SKM-1 (cell line): ENCODE measurements around the gene CHCHD10.

Experiments
- DNase-seq: peaks from one replicate; lab custom pipeline; 2025; ENCODE audit not compliant: unreplicated experiment; lab: John Stamatoyannopoulos, UW

Gene CHCHD10

GRCh38 chr22:23787910-23788309, 20.1 kb upstream of the CHCHD10 start:
- no peak for DNase-seq

- no peak for DNase-seq
These were observed 19.8 kb upstream of the CHCHD10 start for GRCh38 chr22:23787600-23787896.

DNA sequence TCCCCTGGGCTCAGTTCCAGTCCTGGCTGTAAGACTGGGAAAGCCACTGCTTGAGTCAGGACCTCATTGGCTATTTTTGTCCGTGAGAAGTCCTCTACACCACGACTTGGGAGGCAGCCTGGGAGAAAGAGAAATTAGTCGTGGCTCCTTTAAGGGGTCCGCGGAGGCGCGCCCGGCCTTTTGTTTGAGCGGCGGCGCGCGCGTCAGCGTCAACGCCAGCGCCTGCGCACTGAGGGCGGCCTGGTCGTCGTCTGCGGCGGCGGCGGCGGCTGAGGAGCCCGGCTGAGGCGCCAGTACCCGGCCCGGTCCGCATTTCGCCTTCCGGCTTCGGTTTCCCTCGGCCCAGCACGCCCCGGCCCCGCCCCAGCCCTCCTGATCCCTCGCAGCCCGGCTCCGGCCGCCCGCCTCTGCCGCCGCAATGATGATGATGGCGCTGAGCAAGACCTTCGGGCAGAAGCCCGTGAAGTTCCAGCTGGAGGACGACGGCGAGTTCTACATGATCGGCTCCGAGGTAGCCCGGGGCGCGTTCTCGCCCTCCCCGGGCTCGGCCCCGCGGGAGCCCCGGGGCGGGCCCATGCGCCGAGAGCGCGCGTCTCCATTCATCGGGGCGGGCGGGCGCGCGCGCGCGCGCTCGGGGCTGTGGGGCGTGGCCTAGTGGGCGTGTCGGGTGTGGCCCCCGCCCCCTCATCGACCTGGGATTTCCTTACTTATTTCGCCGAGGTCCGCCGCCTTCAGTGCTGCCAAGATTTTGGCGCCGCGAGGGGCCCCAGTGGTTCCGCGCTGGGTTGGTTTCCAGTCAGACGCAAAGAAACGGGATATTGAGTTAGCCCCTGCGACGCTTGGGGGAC, 19.2 kb upstream of the CHCHD10 start, which contains the start of gene SMARCB1:
TSS of gene SMARCB1 (plus strand) at position 215 of the 848 bp plus-strand sequence. CDS start at position 419, 204 bp downstream.
- peak; percentile 85 for DNase-seq

DNA sequence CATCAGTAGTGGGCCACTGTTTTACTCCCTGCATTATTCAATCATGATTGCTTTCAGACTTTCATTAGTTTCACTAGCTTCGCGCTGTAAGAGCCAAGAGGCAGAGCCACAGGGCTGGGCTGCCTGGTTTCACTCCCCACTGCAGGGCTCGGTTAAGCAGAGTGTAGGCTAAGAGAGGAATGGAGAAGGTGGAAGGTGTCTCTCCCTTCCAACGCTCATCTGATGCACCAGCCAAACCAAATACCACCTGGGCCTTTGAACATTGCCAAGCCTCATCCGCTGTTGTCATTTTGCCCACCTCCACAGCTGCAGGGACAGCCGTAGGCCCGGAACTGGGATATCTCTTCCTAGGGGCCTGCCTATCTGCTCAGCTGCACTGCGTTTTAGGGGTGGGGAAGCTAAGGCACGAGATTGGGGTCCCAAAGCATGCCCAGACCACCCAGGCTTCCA, 18.5 kb upstream of the CHCHD10 start:
- DNase-seq, result no peak

- no peak for DNase-seq
These were observed 16.5 kb upstream of the CHCHD10 start for GRCh38 chr22:23784215-23784732.

- no peak for DNase-seq
These were observed 15.7 kb upstream of the CHCHD10 start for GRCh38 chr22:23783265-23784150.

DNA sequence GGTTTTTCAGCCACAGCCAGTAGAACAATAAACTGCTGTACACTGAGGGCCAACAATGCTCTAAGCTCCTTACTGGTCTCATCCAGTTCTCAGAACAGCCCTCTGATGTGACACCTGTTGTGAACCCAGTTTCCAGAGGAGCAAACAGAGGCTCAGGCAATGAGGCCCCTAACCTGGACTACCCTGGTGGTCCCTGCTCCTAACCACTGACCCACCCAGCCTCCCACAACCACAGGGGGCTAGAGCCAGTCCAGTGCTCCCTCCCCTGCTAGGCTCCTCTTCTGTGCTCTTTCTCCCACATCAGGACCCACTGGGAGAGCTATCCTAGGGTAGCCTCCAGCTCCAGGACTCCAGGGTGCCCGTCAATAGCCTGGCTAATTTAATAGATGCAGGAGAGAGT, 14.9 kb upstream of the CHCHD10 start:
- no peak for DNase-seq

DNA sequence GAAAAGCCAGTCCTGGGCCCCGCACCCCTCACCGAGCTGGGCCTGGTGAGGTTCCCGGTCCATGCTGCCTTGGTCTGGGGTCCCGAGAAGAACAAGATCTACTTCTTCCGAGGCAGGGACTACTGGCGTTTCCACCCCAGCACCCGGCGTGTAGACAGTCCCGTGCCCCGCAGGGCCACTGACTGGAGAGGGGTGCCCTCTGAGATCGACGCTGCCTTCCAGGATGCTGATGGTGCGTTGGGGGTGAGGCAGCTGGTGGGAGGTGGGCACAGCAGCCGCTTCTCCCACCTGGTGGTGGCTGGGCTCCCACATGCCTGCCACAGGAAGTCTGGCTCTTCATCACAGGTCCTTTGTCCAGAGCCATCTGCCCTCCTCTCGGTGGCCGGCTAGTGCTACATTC, 14.5 kb upstream of the CHCHD10 start:
- no peak for DNase-seq

DNA sequence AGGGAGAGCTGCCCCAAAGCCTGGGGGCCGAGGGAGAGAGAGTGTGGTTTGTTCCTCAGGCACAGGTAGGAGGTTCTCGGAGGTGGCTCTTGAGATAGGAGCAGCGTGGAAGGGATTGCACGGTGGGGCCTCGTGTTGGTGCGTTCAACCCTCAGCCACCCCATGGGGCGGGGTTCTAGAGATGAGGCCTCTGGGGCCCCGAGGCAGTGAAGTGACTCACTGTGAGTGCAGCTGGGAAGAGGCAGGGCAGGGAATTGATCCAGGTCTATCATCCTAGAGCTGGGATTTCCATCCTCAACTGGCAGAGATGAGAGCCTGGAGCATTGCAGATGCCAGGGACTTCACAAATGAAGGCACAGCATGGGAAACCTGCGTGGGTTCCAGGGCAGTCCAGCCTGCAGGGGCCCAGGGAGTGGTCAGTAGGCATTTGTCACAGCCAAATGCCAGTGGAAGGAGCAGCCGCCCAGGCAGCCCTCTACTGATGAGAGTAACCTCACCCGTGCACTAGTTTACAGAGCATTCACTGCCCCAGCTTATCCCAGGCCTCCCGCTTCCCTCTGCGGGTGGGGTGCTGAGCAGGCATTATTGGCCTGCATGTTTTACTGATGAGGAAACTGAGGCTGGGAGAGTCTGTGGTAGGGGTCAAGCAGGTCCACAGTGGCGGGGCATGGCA, 13.9 kb upstream of the CHCHD10 start:
- DNase-seq, result no peak

- no peak for DNase-seq
These were observed 13.3 kb upstream of the CHCHD10 start for GRCh38 chr22:23781065-23781464.

- no peak for DNase-seq
These were observed 12.5 kb upstream of the CHCHD10 start for GRCh38 chr22:23780146-23780748.

GRCh38 chr22:23779731-23780130, 12.0 kb upstream of the CHCHD10 start:
- DNase-seq, result no peak

GRCh38 chr22:23779083-23779482, 11.3 kb upstream of the CHCHD10 start:
- no peak for DNase-seq

GRCh38 chr22:23778577-23778900, 10.8 kb upstream of the CHCHD10 start:
- DNase-seq, result no peak

- no peak for DNase-seq
These were observed 10.2 kb upstream of the CHCHD10 start for GRCh38 chr22:23777776-23778576.

DNA sequence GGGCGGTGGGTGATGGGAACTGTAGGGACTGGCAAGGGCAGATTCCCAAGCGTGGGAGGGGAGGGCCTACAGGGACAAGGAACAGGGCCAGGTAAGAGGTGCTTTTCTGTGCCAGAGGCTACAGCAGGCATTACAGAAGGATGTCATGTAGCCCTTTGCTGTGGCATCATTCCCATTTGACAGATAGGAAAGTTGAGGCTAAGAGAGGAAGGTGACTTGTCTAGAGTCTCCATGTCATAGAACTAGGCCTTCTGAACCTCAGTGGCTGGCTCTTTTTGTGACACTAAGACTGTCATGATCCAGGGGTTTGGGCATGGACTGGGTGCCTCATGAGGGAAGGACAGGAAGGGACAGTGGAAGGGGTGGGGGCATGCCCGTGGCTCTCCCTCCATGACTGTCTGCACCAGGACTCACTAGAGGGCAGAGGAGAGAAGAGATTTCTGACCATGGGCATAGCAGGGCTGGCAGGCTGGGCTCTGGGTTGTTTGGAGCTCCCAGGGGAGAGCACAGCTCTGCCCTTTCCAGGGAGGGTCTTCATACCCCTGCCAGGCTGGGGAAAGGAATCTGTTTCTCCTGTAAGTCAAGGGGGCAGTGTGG, 8.1 kb upstream of the CHCHD10 start:
- DNase-seq, result no peak

GRCh38 chr22:23774922-23775436, 7.2 kb upstream of the CHCHD10 start:
- no peak for DNase-seq

DNA sequence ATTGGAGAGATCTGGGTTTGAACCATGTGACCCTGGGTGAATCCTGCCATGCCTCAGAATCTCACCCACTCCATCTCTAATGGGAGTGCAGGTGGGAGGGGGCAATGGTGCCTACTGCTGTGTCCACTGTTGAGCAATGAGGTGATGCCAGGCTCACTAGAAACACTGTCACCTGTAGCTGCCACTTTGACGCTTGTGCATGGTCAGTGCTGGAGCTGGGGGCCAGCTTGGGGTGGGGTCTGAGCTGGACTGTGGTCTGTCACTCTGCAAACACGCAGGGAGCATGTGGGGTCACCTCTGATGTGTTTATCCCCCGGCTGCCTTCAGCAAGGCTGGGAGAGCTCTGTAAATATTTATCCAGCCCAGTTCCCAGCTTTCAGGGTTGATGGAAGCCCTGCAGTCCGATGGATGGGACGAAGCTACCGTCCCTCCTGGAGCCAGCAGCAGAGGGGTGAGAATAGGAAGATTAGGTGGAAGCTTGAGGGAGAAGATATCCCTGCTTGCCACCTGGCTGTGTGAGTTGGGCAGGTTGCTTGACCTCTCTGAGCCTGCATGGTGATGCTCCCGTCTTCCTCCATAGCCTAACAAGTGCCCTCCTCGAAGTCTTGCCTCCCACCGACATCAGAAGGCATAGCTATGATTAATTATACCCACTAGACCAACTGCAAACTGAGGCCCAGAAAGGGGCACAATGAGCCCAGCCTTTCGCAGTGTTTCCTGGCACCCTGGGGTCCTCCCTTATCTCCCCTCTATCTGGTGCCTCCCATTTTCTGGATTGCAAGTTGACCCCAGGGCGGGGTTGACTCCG, 6.5 kb upstream of the CHCHD10 start:
- no peak for DNase-seq
